WTC11 (cell line): Measurements from ENCODE around the gene NKX2-1.

Experiments
- ATF6 ChIP-seq: sonication (generic); formaldehyde crosslinking; IDR thresholded peaks from 2 replicates; pipeline ENCODE4 v1.8.1; 2023; ENCODE audit warnings: mild to moderate bottlenecking, missing genetic modification reagents
- CREM ChIP-seq: sonication (generic); formaldehyde crosslinking; IDR thresholded peaks from 2 replicates; pipeline ENCODE4 v1.8.1; 2022; ENCODE audit warnings: mild to moderate bottlenecking, missing genetic modification reagents, moderate library complexity
- NFATC4 ChIP-seq: fragments of 250-450 bp; sonication (Bioruptor Pico); IDR thresholded peaks from 2 replicates; pipeline ENCODE4 v1.9.0; 2021; ENCODE audit warnings: mild to moderate bottlenecking
- NR1H2 ChIP-seq: sonication (generic); formaldehyde crosslinking; IDR thresholded peaks from 2 replicates; pipeline ENCODE4 v1.9.0; 2021; ENCODE audit warnings: mild to moderate bottlenecking, moderate library complexity, missing genetic modification reagents
- SP1 ChIP-seq: sonication (generic); formaldehyde crosslinking; conservative IDR thresholded peaks from 2 replicates; pipeline ENCODE4 v1.8.1; 2022; ENCODE audit warnings: missing genetic modification reagents
- ZNF416 ChIP-seq: fragments of 250-450 bp; sonication (Bioruptor Pico); IDR thresholded peaks from 2 replicates; pipeline ENCODE4 v1.9.0; 2021; ENCODE audit warnings: mild to moderate bottlenecking, inconsistent platforms
- TF ChIP-seq, protein P1 (sequence below): fragments of 200-600 bp; IDR thresholded peaks from 2 replicates; pipeline ENCODE4 v1.8.0; 2022; ENCODE audit warnings: antibody characterized with exemption
- TF ChIP-seq, protein P2 (sequence below): sonication (generic); formaldehyde crosslinking; IDR thresholded peaks from 2 replicates; pipeline ENCODE4 v1.8.0; 2022; ENCODE audit warnings: mild to moderate bottlenecking, missing genetic modification reagents

DNA sequence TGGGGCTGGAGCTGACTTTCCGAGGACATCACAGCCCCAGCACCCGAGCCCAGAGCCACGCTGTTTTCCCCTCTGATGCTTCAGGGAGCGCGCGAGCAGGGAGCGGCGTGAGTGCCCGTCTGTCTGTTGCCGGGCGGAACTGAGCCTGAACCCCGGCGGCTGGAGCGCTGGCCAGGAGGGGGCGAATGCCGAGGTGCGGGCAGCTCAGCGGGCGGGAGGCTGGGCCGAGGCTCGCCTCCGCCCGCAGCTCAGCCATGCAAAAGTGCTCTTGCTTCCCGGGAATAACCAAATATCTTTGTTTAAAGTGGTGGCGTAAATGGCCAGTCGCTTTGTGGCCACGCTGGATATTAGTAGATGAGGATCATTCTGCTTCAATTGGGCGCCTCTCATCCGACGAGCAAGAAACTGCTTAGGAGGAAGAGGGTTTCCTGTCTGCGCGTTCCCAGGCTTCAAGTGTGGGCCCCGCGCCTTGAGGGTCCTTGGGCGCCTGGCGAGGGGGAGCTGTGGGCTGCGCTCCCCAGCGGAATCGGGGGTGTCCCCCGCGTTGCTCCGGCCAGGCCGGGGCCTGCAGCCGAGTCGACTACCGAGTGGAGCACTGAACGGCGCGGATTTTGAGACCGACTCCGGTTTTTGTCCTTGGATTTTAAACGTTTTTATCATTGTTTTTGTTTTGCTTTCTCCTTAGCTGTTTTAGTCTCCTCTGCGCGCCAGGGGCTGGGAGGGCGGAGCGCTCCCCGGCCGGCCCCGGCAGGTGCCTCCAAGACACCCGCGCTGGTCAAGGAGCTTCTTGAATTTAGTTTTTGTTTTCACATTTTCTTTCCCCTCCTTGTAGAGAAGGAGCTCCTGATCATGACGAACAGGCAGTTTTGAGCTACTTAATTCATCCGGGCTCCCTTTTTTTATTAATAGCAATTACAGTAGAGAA, 831 bp upstream of the NKX2-1 start:
- TF ChIP-seq, protein P1, sequence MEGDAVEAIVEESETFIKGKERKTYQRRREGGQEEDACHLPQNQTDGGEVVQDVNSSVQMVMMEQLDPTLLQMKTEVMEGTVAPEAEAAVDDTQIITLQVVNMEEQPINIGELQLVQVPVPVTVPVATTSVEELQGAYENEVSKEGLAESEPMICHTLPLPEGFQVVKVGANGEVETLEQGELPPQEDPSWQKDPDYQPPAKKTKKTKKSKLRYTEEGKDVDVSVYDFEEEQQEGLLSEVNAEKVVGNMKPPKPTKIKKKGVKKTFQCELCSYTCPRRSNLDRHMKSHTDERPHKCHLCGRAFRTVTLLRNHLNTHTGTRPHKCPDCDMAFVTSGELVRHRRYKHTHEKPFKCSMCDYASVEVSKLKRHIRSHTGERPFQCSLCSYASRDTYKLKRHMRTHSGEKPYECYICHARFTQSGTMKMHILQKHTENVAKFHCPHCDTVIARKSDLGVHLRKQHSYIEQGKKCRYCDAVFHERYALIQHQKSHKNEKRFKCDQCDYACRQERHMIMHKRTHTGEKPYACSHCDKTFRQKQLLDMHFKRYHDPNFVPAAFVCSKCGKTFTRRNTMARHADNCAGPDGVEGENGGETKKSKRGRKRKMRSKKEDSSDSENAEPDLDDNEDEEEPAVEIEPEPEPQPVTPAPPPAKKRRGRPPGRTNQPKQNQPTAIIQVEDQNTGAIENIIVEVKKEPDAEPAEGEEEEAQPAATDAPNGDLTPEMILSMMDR, result no peak
- TF ChIP-seq NFATC4 (no peak), ZNF416 (CRISPR knock-in tag) (no peak), ATF6 (CRISPR knock-in tag) (no peak), CREM (CRISPR knock-in tag) (no peak), NR1H2 (no peak), SP1 (CRISPR knock-in tag) (0 out of 2 replicates have a peak, but pooled peaks have one; percentile 2)
- TF ChIP-seq, protein P2, sequence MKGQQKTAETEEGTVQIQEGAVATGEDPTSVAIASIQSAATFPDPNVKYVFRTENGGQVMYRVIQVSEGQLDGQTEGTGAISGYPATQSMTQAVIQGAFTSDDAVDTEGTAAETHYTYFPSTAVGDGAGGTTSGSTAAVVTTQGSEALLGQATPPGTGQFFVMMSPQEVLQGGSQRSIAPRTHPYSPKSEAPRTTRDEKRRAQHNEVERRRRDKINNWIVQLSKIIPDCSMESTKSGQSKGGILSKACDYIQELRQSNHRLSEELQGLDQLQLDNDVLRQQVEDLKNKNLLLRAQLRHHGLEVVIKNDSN (CRISPR knock-in tag), result no peak
